NCI-H2227 (cell line): ENCODE results near the gene AGBL5.

Experiments used
- DNase-seq: peaks from one replicate; lab custom pipeline; 2025; ENCODE audit not compliant: unreplicated experiment; lab: John Stamatoyannopoulos, UW

The AGBL5 gene, protein sequence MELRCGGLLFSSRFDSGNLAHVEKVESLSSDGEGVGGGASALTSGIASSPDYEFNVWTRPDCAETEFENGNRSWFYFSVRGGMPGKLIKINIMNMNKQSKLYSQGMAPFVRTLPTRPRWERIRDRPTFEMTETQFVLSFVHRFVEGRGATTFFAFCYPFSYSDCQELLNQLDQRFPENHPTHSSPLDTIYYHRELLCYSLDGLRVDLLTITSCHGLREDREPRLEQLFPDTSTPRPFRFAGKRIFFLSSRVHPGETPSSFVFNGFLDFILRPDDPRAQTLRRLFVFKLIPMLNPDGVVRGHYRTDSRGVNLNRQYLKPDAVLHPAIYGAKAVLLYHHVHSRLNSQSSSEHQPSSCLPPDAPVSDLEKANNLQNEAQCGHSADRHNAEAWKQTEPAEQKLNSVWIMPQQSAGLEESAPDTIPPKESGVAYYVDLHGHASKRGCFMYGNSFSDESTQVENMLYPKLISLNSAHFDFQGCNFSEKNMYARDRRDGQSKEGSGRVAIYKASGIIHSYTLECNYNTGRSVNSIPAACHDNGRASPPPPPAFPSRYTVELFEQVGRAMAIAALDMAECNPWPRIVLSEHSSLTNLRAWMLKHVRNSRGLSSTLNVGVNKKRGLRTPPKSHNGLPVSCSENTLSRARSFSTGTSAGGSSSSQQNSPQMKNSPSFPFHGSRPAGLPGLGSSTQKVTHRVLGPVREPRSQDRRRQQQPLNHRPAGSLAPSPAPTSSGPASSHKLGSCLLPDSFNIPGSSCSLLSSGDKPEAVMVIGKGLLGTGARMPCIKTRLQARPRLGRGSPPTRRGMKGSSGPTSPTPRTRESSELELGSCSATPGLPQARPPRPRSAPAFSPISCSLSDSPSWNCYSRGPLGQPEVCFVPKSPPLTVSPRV

DNA sequence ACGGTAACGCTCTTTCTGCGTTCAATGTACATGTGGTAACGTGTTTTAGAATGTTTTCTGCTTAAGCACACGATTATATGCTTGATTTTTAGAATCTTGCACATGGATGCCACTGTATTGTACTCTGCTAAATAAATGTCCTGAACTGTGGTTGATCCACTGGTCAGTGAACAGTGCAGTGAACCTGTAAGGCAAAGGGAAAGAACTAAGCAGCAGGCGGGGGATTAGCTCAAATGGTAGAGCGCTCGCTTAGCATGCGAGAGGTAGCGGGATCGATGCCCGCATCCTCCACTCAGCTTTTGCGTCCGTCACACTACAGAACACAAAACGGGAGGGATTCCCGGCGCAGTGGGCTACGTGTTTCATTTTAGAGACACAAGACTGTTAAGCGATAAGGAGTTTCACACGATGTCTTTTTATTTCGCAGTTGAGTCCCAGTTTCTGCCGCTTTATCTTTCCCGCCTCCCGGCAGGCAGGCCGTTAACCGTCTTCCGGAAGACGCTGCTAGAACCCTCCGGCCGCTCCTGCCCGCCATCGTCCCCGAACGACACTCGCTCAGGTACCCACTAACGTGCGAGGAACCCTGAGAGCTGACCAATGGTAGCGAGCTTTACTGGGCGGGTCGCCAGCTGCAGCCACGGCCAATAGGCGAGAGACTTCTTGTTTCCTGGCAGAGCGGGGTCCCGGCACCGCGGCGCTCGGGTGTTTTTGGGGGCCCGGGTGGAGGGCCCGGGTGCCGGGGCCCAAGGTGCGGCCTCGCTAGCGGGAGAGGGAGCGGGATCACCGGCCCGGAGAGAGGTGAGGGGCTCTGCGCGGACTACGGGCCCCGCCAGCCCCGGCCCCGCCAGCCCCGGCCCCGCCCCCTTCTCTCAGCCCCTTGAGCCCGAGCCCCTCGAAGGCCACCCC lies at the start of gene AGBL5:
AGBL5 (plus strand) TSS at position 673 of the 906 bp plus-strand sequence. CDS start 1,291 bp downstream, outside the sequence.
- DNase-seq: peak; percentile 96

GRCh38 chr2:27001950-27002349 lies 49.5 kb upstream of the AGBL5 start:
- DNase-seq: no peak

DNA sequence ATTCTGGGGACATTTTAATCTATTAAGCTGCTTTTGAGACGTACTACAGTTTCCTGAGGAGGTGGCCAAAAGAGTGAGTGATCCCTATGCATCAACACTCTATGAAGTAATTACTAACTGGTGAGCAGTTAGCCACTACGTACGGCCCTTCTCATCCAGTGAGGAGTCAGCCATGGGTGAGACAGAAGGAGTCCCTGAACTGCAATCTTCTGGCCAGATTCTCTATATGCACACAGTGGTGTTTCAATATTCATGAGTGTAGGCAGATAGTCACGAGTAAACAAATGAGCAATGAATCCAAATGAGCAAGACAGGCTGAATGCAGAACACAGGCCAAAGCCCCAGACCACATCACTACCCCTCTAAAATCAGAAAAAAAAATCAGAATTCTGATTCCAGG lies 48.5 kb upstream of the AGBL5 start:
- no peak for DNase-seq

DNA sequence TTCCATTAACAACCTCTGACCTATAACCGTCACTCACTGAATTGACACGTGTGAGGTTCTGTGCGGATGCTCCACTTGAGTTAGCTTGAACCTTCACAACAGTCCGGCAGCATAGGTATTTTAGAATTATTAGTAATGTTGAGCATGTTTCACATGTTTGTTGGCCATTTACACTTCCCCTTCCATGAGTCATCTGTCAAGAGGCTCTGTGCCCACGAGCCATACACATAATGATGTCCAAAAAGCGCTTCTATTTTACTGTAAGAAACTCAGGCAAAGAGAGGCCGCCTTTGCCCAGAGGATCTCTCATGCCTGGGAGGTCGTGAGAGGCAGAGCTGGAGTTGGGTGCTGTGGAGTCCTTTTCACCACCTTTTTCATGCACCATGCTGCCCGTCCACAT lies 47.6 kb upstream of the AGBL5 start:
- DNase-seq: no peak

GRCh38 chr2:27006602-27007415 lies 44.7 kb upstream of the AGBL5 start:
- no peak for DNase-seq

GRCh38 chr2:27007416-27008374 lies 43.8 kb upstream of the AGBL5 start:
- no peak for DNase-seq

DNA sequence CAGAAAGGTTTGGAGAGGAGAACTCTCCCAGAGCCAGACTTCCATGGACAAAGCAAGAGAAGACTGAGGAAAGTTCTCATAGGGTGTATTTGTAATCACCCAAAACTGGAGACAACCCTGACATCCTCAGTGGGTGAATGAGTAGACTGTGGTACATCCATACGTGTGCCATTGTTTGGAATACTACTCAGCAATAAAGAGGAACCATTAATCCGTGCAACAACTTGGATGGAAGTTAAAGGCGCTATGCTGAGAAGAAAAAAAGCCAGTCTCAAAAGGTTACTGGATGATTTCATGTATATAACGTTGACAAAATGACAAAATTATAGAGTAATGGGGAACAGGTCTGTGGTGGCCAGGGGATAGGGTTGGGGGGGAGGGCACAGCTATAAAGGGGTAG lies 42.8 kb upstream of the AGBL5 start:
- DNase-seq: no peak

DNA sequence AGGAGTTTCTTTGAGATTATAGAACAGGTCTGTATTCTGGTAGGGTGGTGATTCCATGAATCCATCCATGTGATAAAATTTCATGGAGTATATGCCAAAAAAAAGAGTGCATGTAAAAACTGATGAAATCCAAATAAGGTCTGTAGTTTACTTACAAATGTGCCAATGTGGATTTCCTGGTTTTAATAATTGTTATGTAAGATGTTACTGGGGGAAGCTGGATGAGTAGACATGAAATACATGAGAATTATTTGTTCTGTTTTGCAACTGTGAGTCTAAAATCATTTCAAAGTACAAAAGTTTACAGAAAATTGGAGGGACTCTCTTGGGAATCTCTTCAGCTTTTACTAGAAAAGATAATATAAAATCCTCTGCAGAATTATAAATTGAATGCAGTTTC lies 42.4 kb upstream of the AGBL5 start:
- no peak for DNase-seq

DNA sequence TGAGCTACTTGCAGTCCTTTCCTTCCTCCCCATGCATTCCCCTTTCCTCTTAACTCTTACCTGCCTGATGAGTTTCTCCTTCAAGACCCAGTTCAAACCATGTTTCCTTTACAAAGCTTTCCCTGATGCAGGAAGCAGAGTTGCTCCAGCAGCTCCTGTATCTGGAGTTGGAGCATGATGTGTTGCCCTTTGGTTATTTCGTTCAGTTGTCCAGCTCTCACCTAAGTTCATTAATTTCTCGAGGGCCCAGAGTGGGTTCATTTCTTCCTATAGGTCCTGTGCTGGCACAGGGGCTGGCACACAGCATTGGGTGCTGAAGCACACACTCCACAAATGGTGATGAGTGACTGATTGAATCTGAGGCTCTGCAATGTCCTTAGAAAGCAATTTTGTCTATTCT lies 41.8 kb upstream of the AGBL5 start:
- no peak for DNase-seq

DNA sequence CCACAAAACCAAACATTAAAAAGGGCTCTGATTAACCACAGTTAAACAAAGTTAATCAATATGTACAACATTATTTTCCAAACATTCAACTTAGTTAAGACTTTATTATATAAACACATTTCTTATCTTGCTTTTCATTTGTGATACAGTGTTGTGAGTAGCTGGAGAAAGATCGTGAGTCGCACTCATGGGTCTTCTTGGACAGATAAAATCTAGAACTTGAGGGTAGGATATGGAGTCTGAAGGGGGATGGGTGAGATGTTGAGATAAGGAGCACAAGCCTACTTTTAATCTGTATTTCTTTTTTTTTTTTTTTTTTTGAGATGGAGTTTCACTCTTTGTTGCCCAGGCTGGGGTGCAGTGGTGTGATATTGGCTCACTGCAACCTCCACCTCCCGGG lies 41.3 kb upstream of the AGBL5 start:
- no peak for DNase-seq

DNA sequence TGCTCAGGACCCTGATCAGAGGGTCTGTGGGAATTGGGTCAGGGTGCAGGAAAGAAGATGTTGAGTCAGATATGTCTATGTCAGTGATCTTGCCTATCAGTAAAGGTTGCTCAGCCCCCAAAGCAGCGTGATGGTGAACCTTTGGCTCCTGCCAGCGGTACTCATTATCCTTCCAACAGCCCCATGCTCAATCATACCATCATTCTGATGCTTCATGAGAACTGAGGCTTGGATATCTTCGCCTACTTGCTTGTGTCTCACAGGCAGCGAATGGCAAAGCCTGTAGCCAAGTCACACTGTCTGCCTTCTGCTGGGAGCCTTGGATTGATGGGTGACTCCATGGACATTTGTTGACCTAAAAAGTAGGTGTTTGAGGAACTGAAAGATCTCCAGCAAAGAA lies 37.7 kb upstream of the AGBL5 start:
- no peak for DNase-seq

GRCh38 chr2:27014771-27015433 lies 36.6 kb upstream of the AGBL5 start:
- no peak for DNase-seq

DNA sequence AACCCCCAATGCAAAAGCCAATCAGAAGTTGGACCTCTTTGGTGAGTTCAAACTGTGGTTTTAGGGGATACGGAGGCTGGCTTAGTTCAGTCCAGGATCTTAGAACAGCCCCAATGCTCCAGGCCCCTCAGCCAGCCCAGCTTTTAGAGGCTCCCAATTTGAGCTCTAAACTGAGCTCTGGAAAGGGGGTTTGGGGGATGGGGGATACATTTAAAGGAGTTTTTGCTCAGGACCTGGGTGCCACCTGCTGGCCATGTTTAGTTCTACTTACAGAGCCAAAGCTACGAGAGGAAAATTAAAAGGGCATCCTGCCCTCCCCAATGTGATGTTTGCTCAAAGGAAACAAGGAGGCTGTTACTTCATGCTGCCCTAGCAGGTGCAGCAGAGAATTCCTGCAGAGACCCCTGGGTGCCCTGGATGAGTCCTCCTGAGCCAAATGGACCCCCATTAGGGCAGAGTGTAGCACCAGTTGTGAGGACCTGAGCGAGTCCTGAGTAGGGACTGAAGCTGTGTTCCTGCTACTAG lies 34.6 kb upstream of the AGBL5 start:
- peak; percentile 83 for DNase-seq

GRCh38 chr2:27018142-27018541 lies 33.3 kb upstream of the AGBL5 start:
- no peak for DNase-seq

GRCh38 chr2:27019459-27019858 lies 32.0 kb upstream of the AGBL5 start:
- no peak for DNase-seq

GRCh38 chr2:27019931-27020855 lies 31.3 kb upstream of the AGBL5 start:
- DNase-seq: peak; percentile 27
